HEK293 (cell line): ENCODE results near the gene CAPZB.

ENCODE experiments used
- CTCF ChIA-PET: fragments of 350-600 bp; formaldehyde crosslinking; extraction: SDS; loops from one replicate; lab custom pipeline; 2021; ENCODE audit warnings: antibody characterized with exemption; lab: Yijun Ruan, JAX
- POLR2A ChIA-PET: fragments of 300-600 bp; formaldehyde crosslinking; extraction: SDS; loops from one replicate; lab custom pipeline; 2020; ENCODE audit warnings: antibody characterized with exemption, inconsistent platforms; lab: Yijun Ruan, JAX
- H3K27ac ChIP-seq: fragments of 200-500 bp; sonication (Bioruptor generic); 2 replicates; pipeline ENCODE4 v1.5.1; 2014; ENCODE audit warnings: low read depth, low read length, control low read depth, inconsistent platforms; ENCODE audit errors: extremely low read depth
- H3K36me3 ChIP-seq, 2 experiments: fragments of 200-500 bp in 1 of 2; sonication (Bioruptor generic) in 1 of 2; 1 replicate in 1 of 2; 2 replicates in 1 of 2; pipeline ENCODE4 v1.5.1; 2014 to 2017; ENCODE audit warnings: inconsistent platforms in 2 of 2, low read length in 2 of 2; ENCODE audit not compliant: control insufficient read depth in 2 of 2, insufficient read depth in 1 of 2
- H3K4me1 ChIP-seq: fragments of 200-500 bp; sonication (Bioruptor generic); 2 replicates; pipeline ENCODE4 v1.5.1; 2014; ENCODE audit warnings: mild to moderate bottlenecking, low read length, inconsistent platforms; ENCODE audit not compliant: control insufficient read depth, insufficient read depth
- H3K4me3 ChIP-seq: 2 replicates; pipeline ENCODE4 v1.5.1; 2011; ENCODE audit warnings: low read depth, mild to moderate bottlenecking, control low read depth, low read length, moderate library complexity
- H3K9me3 ChIP-seq: fragments of 200-500 bp; sonication (Bioruptor generic); 2 replicates; pipeline ENCODE4 v1.5.1; 2014; ENCODE audit warnings: low read depth, low read length, inconsistent platforms; ENCODE audit not compliant: control insufficient read depth, insufficient read depth
- GFI1B ChIP-seq: fragments of 450-650 bp; formaldehyde crosslinking; IDR thresholded peaks from 2 replicates; pipeline ENCODE4 v1.5.1; 2016; ENCODE audit warnings: missing biosample characterization, missing genetic modification characterization
- GLI4 ChIP-seq: fragments of 450-650 bp; formaldehyde crosslinking; IDR thresholded peaks from 2 replicates; pipeline ENCODE4 v1.5.1; 2016; ENCODE audit warnings: missing biosample characterization, missing genetic modification characterization
- HOXC10 ChIP-seq: sonication (generic); formaldehyde crosslinking; IDR thresholded peaks from 2 replicates; pipeline ENCODE4 v1.8.1; 2023; ENCODE audit warnings: mild to moderate bottlenecking, missing genetic modification reagents
- KLF17 ChIP-seq: fragments of 450-650 bp; formaldehyde crosslinking; IDR thresholded peaks from 2 replicates; pipeline ENCODE4 v1.5.1; 2016; ENCODE audit warnings: missing biosample characterization, missing genetic modification characterization
- PRDM2 ChIP-seq: fragments of 450-650 bp; formaldehyde crosslinking; IDR thresholded peaks from 2 replicates; pipeline ENCODE4 v1.5.1; 2016; ENCODE audit warnings: missing biosample characterization, missing genetic modification characterization, borderline replicate concordance
- SCRT2 ChIP-seq: fragments of 450-650 bp; formaldehyde crosslinking; IDR thresholded peaks from 2 replicates; pipeline ENCODE4 v1.5.1; 2016; ENCODE audit warnings: missing biosample characterization, missing genetic modification characterization
- ZFHX2 ChIP-seq: fragments of 450-650 bp; formaldehyde crosslinking; conservative IDR thresholded peaks from 2 replicates; pipeline ENCODE4 v1.5.1; 2016; ENCODE audit warnings: missing biosample characterization, missing genetic modification characterization
- ZFP69B ChIP-seq: fragments of 450-650 bp; formaldehyde crosslinking; IDR thresholded peaks from 2 replicates; pipeline ENCODE4 v1.5.1; 2016; ENCODE audit warnings: missing biosample characterization, missing genetic modification characterization
- ZNF121 ChIP-seq: fragments of 450-650 bp; formaldehyde crosslinking; IDR thresholded peaks from 2 replicates; pipeline ENCODE4 v1.5.1; 2016; ENCODE audit warnings: missing biosample characterization, missing genetic modification characterization
- ZNF169 ChIP-seq: fragments of 450-650 bp; formaldehyde crosslinking; IDR thresholded peaks from 2 replicates; pipeline ENCODE4 v1.5.1; 2016; ENCODE audit warnings: missing biosample characterization, missing genetic modification characterization
- ZNF175 ChIP-seq: fragments of 450-650 bp; formaldehyde crosslinking; IDR thresholded peaks from 2 replicates; pipeline ENCODE4 v1.5.1; 2016; ENCODE audit warnings: missing biosample characterization, missing genetic modification characterization
- ZNF18 ChIP-seq: fragments of 450-650 bp; formaldehyde crosslinking; IDR thresholded peaks from 2 replicates; pipeline ENCODE4 v1.5.1; 2016; ENCODE audit warnings: missing biosample characterization, missing genetic modification characterization
- ZNF223 ChIP-seq: fragments of 450-650 bp; formaldehyde crosslinking; IDR thresholded peaks from 2 replicates; pipeline ENCODE4 v1.5.1; 2016; ENCODE audit warnings: missing biosample characterization, missing genetic modification characterization
- ZNF23 ChIP-seq: fragments of 450-650 bp; formaldehyde crosslinking; IDR thresholded peaks from 2 replicates; pipeline ENCODE4 v1.5.1; 2016; ENCODE audit warnings: missing biosample characterization, missing genetic modification characterization, borderline replicate concordance
- ZNF341 ChIP-seq: fragments of 450-650 bp; formaldehyde crosslinking; IDR thresholded peaks from 2 replicates; pipeline ENCODE4; 2016; ENCODE audit warnings: low read depth, missing biosample characterization, missing genetic modification characterization
- ZNF362 ChIP-seq: fragments of 450-650 bp; formaldehyde crosslinking; IDR thresholded peaks from 2 replicates; pipeline ENCODE4 v1.5.1; 2016; ENCODE audit warnings: missing biosample characterization, missing genetic modification characterization
- ZNF426 ChIP-seq: fragments of 450-650 bp; formaldehyde crosslinking; IDR thresholded peaks from 2 replicates; pipeline ENCODE4 v1.5.1; 2017; ENCODE audit warnings: missing biosample characterization, missing genetic modification characterization, mild to moderate bottlenecking, inconsistent platforms, moderate library complexity
- ZNF433 ChIP-seq: fragments of 450-650 bp; formaldehyde crosslinking; IDR thresholded peaks from 2 replicates; pipeline ENCODE4 v1.5.1; 2016; ENCODE audit warnings: missing biosample characterization, missing genetic modification characterization, low read depth
- ZNF548 ChIP-seq: fragments of 450-650 bp; formaldehyde crosslinking; IDR thresholded peaks from 2 replicates; pipeline ENCODE4 v1.5.1; 2016; ENCODE audit warnings: missing biosample characterization, missing genetic modification characterization
- ZNF560 ChIP-seq: fragments of 450-650 bp; formaldehyde crosslinking; IDR thresholded peaks from 2 replicates; pipeline ENCODE4 v1.5.1; 2017; ENCODE audit warnings: missing biosample characterization, missing genetic modification characterization, borderline replicate concordance
- ZNF571 ChIP-seq: fragments of 450-650 bp; formaldehyde crosslinking; IDR thresholded peaks from 2 replicates; pipeline ENCODE4 v1.5.0; 2017; ENCODE audit warnings: missing biosample characterization, missing genetic modification characterization
- ZNF624 ChIP-seq: fragments of 450-650 bp; formaldehyde crosslinking; IDR thresholded peaks from 2 replicates; pipeline ENCODE4 v1.5.1; 2017; ENCODE audit warnings: missing biosample characterization, missing genetic modification characterization
- ZNF791 ChIP-seq: fragments of 450-650 bp; formaldehyde crosslinking; IDR thresholded peaks from 2 replicates; pipeline ENCODE4 v1.5.1; 2016; ENCODE audit warnings: missing biosample characterization, missing genetic modification characterization
- ZNF830 ChIP-seq: fragments of 450-650 bp; IDR thresholded peaks from 2 replicates; pipeline ENCODE4 v1.5.0; 2018; ENCODE audit warnings: missing biosample characterization, missing genetic modification characterization, low read depth, mild to moderate bottlenecking, moderate library complexity
- ZSCAN4 ChIP-seq: fragments of 450-650 bp; formaldehyde crosslinking; IDR thresholded peaks from 2 replicates; pipeline ENCODE4 v1.5.1; 2017; ENCODE audit warnings: missing biosample characterization, missing genetic modification characterization

The CAPZB gene

GRCh38 chr1:19450811-19451515 is 34.4 kb downstream of the CAPZB start (continued):
- TF ChIP-seq ZNF362 (tag by site-specific recombination) (no peak), ZNF23 (no peak), ZNF121 (no peak), GFI1B (tag by site-specific recombination) (no peak), ZNF560 (tag by site-specific recombination) (no peak), GLI4 (tag by site-specific recombination) (no peak), ZNF223 (tag by site-specific recombination) (no peak), PRDM2 (tag by site-specific recombination) (no peak), KLF17 (tag by site-specific recombination) (no peak), ZNF426 (tag by site-specific recombination) (no peak), ZNF791 (tag by site-specific recombination) (no peak)
- TF ChIP-seq, all 188 proteins: peak for 30

GRCh38 chr1:19449454-19450228 is 35.7 kb downstream of the CAPZB start:
- Histone ChIP-seq H3K27ac (no peak overlapping the region), H3K4me1 (peaks cover 22% of the 10 kb centered on the region)
- CTCF ChIA-PET = interaction anchor here (0.6 to 0.7 kb wide), 2 partner anchors 132 to 136 kb away, joined by 3 to 4 read pairs; no protein-coding TSS in a partner anchor
- TF ChIP-seq ZNF175 (tag by site-specific recombination) = no peak
- no peak for TF ChIP-seq ZNF830 (tag by site-specific recombination)
- no peak for TF ChIP-seq GLI4 (tag by site-specific recombination)
- no peak for TF ChIP-seq ZNF571 (tag by site-specific recombination)
- no peak for TF ChIP-seq SCRT2
- TF ChIP-seq ZSCAN4 (tag by site-specific recombination) = no peak
- TF ChIP-seq ZNF548 (tag by site-specific recombination) = no peak
- TF ChIP-seq ZNF433 (tag by site-specific recombination) = no peak
- TF ChIP-seq ZFP69B (tag by site-specific recombination) = no peak
- no peak for TF ChIP-seq ZNF624 (tag by site-specific recombination)
- no peak for TF ChIP-seq HOXC10 (CRISPR knock-in tag)
- TF ChIP-seq ZNF341 (tag by site-specific recombination) = no peak
- TF ChIP-seq ZFHX2 (tag by site-specific recombination) = no peak
- no peak for TF ChIP-seq ZNF169 (tag by site-specific recombination)
- TF ChIP-seq ZNF18 = no peak

More at GRCh38 chr1:19449454-19450228, 35.7 kb downstream of the CAPZB start:
- no peaks in the 10 kb centered on the region for H3K9me3 ChIP-seq
- POLR2A ChIA-PET = no interaction called here
- peaks cover 0 to 12% of the 10 kb centered on the region in 2 experiments; a peak in 1 of 3 replicates for H3K36me3 ChIP-seq
- no peak overlapping the region for H3K4me3 ChIP-seq
